ENCODE measurements around the gene ZBTB20.

Gene ZBTB20

DNA sequence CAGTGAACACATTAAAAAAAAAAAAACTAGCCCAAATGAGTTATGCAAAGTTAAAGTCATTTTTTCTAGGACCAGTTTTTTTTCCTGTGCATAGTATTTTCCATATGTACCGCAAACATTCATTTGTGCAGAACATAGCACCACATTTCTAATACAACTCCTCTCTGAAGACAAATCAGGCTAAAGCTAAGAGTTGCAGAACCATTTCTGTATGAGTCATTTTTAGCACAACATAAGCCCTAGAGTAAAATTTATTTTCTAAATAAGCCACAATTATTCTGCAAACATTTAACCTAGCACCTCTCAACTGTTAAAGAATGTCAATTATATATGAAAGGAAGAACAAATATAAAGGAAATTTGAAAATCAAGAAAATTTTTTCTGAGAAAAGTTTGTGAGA, 477.5 kb downstream of the ZBTB20 start:
- no peak overlapping the region for H3K4me3 ChIP-seq (ENCODE audit: low read depth, low read length)
- peak; percentile 40 for DNase-seq (ENCODE audit: low read depth)
- TF ChIP-seq, protein P1, sequence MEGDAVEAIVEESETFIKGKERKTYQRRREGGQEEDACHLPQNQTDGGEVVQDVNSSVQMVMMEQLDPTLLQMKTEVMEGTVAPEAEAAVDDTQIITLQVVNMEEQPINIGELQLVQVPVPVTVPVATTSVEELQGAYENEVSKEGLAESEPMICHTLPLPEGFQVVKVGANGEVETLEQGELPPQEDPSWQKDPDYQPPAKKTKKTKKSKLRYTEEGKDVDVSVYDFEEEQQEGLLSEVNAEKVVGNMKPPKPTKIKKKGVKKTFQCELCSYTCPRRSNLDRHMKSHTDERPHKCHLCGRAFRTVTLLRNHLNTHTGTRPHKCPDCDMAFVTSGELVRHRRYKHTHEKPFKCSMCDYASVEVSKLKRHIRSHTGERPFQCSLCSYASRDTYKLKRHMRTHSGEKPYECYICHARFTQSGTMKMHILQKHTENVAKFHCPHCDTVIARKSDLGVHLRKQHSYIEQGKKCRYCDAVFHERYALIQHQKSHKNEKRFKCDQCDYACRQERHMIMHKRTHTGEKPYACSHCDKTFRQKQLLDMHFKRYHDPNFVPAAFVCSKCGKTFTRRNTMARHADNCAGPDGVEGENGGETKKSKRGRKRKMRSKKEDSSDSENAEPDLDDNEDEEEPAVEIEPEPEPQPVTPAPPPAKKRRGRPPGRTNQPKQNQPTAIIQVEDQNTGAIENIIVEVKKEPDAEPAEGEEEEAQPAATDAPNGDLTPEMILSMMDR (conservative IDR thresholded peaks at IDR 0.05; ENCODE audit: low read depth, low read length): no peak

DNA sequence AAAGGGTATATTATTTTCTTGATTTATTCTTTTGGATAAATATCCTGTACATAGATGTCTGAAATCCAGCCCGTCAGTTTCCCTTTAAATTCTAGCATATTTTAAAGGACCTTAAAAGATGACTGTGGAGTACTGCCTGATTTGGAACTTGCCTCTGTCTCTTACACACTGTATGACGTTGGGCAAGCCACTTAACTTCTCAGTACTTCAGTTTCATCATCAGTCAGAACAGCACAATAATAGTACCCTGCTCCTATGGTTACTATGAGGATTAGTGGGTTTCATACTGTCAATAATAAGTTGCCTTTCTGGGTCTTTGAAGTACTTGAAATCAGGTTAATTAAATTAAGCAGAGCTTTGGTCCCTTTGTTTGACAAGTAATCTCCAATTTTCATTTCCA, 479.0 kb downstream of the ZBTB20 start:
- no peak overlapping the region for H3K4me3 ChIP-seq (ENCODE audit: low read depth, low read length)
- DNase-seq (ENCODE audit: low read depth): no peak
- TF ChIP-seq, protein P1 (conservative IDR thresholded peaks at IDR 0.05; ENCODE audit: low read depth, low read length): no peak

DNA sequence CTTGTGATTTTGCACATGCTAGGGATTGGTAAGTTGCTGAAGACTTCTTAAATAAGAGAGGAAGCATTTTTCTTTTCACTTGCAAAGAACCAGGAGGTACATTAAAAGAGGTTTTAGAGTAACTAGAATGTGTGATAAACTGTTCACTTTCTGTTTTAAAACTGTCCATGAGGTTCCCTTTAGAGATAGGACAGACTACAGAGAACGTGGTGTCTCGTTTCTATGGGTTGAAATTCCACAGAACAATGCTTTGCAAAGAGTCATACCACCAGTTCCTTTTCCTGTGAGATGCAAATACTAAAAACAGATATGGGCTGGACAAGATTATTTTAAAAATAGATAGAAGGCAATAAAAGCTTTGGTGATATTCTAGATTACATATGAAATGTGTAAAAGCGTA, 480.5 kb downstream of the ZBTB20 start:
- no peak overlapping the region for H3K4me3 ChIP-seq (ENCODE audit: low read depth, low read length)
- TF ChIP-seq, protein P1 (conservative IDR thresholded peaks at IDR 0.05; ENCODE audit: low read depth, low read length): no peak
- peak; percentile 14 for DNase-seq (ENCODE audit: low read depth)

DNA sequence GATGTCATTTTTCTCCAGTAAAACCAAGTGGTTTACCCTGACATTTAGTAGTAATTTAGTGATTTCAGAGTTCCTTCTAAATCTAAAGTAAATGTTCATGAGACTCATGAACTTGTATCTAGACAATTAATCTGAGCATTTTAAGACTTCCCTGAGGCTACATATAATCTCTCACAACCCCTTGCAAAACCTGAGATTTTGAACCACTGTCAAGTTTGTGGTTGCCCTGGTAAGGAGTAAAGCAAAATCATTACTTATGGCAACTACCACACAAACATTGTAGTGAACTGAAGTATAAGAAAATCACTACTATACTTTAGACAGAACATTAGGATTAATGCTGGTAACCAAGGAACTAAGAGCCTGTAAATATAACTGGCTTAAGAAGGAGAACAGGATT, 483.1 kb downstream of the ZBTB20 start:
- TF ChIP-seq, protein P1 (conservative IDR thresholded peaks at IDR 0.05; ENCODE audit: low read depth, low read length): no peak

DNA sequence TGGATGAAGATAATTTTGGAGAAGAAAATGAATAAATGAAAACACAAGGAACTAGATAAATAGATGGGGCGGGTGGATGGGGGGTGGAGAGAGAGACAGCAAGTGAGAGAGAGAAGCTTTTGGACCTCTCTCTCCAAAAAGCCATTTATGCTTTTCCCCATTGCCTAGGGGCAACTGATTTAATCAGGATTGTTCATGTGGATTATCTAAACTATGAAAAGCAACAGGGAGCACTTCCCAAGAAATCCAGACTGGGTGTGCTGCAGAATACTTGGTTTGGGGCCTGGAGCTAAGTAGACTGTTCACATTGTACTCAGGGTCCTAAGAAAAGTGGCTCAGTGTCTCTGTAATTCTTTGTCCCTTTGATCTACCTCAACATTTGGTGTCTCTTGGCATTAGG, 486.3 kb downstream of the ZBTB20 start:
- TF ChIP-seq, protein P1 (conservative IDR thresholded peaks at IDR 0.05; ENCODE audit: low read depth, low read length): no peak
- DNase-seq (ENCODE audit: low read depth): no peak
- no peak overlapping the region for H3K4me3 ChIP-seq (ENCODE audit: low read depth, low read length)

More for the DNA sequence above, 483.1 kb downstream of the ZBTB20 start:
- no peak for DNase-seq (ENCODE audit: low read depth)
- H3K4me3 ChIP-seq (ENCODE audit: low read depth, low read length): no peak overlapping the region

DNA sequence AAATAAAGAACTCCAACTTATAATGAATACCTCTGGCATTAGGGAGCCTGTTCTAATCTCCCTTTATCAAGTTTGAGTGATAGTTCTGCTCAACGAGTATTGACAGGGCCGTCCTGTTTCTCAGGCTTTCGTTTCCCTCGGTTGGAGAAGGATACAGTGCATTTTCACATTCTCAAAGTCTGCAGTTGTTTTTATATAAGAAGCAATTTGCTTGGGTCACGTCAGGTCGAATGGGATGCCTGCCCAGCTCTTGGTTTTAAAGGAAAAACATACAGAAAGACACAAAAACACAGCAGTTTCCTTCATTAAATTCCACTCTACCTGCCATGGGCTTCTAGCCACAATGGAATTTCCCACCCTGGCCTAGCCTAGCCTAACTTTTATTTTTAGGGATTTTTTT, 487.0 kb downstream of the ZBTB20 start:
- TF ChIP-seq, protein P1 (conservative IDR thresholded peaks at IDR 0.05; ENCODE audit: low read depth, low read length): no peak
- DNase-seq (ENCODE audit: low read depth): peak; percentile 85
- H3K4me3 ChIP-seq (ENCODE audit: low read depth, low read length): no peak overlapping the region
